Measurements from ENCODE around the gene RNF130. TPM values are rescaled to one million over a fixed set of nuclear protein-coding genes. Genes with fewer than 3 reads are reported as not detected.

RNF130 gene
- total and polyA plus RNA-seq, 2 of the 13 experiments (the other 11 are each of a cell fraction or from before 2014, with no cell fraction given) = 28.2 to 28.3 TPM

- no peak for TF ChIP-seq ZNF414 (CRISPR knock-in tag; IDR thresholded peaks at IDR 0.05)
- no peak for TF ChIP-seq ZIK1 (CRISPR knock-in tag; IDR thresholded peaks at IDR 0.05; ENCODE audit: borderline replicate concordance, low read depth)
- no peak for TF ChIP-seq ZFP62 (CRISPR knock-in tag; IDR thresholded peaks at IDR 0.05)
- TF ChIP-seq CREB3 (CRISPR knock-in tag; IDR thresholded peaks at IDR 0.05) = no peak
- TF ChIP-seq CCDC6 (CRISPR knock-in tag; IDR thresholded peaks at IDR 0.05) = no peak
Observed at GRCh38 chr5:180075703-180076102, 4.1 kb upstream of the RNF130 start (continued).

- ATAC-seq (no peak), DNase-seq (ENCODE audit: low spot score) (no peak), FAIRE-seq (no peak)
- Histone ChIP-seq H3K4me1 (ENCODE audit: insufficient read depth, low read length) (peaks cover 16% of the 10 kb centered on the region), H3K79me2 (ENCODE audit: insufficient read depth, low read length) (peaks cover 14% of the 10 kb centered on the region), H3K4me2 (ENCODE audit: low read depth, low read length) (no peak overlapping the region), H3K27me3 (ENCODE audit: control insufficient read depth in 1 of 2, insufficient read depth in 2 of 2, low read length in 2 of 2) (peaks cover 2 to 29% of the 10 kb centered on the region in 2 experiments; a peak in 4 of 5 replicates), H3K36me3 (replicated peaks in 1 of 2; ENCODE audit: control insufficient read depth in 1 of 2, insufficient read depth in 2 of 2, low read length in 2 of 2) (no peaks in the 10 kb centered on the region), H3K4me3 (replicated peaks in 1 of 3; ENCODE audit: insufficient read depth in 1 of 3, low read depth in 2 of 3, low read length in 3 of 3) (no peak overlapping the region), H3K9me3 (ENCODE audit: low read length) (0 out of 2 replicates have a peak, but pooled peaks cover 4% of the 10 kb centered on the region), H4K20me1 (ENCODE audit: insufficient read depth, low read length) (peaks cover 8% of the 10 kb centered on the region; the same call in 1 of the 2 replicates), H3K9ac (ENCODE audit: insufficient read depth, low read depth, low read length) (no peak overlapping the region), H3K27ac (ENCODE audit: extremely low read length, insufficient read depth, low read length) (no peak overlapping the region), H2AFZ (ENCODE audit: low read length) (no peak overlapping the region)
- TF ChIP-seq IRF2 (CRISPR knock-in tag; IDR thresholded peaks at IDR 0.05) = no peak
- no peak for TF ChIP-seq GABPB1 (CRISPR knock-in tag; IDR thresholded peaks at IDR 0.05)
- no peak for TF ChIP-seq STAT5B (CRISPR knock-in tag; IDR thresholded peaks at IDR 0.05)
- TF ChIP-seq ZNF687 (CRISPR knock-in tag; IDR thresholded peaks at IDR 0.05) = no peak
- no peak for TF ChIP-seq JUNB (CRISPR knock-in tag; IDR thresholded peaks at IDR 0.05; ENCODE audit: borderline replicate concordance)
- TF ChIP-seq CBX1 (IDR thresholded peaks at IDR 0.05; ENCODE audit: low read depth) = no peak
- TF ChIP-seq EZH2 (conservative IDR thresholded peaks at IDR 0.05; ENCODE audit: low read depth, low read length) = no peak
- TF ChIP-seq JDP2 (CRISPR knock-in tag; IDR thresholded peaks at IDR 0.05; ENCODE audit: borderline replicate concordance) = no peak
- TF ChIP-seq ZKSCAN5 (CRISPR knock-in tag; IDR thresholded peaks at IDR 0.05) = no peak
- no peak for TF ChIP-seq ZNF713 (CRISPR knock-in tag; IDR thresholded peaks at IDR 0.05)
- BruUV-seq (replicated peaks) = no TSS peak
- CTCF ChIA-PET (ENCODE audit: low intra/inter-chr PET ratio, low total read pairs) = no interaction called here
- intact Hi-C loops (cut with micrococcal nuclease; ENCODE audit: unreplicated experiment) (loop anchor here (5.0 kb wide), 1 partner anchor 167 kb away; the partner anchor contains the start of gene TBC1D9B), in situ Hi-C loops (cut with HindIII; ENCODE audit: extremely low pct_ligation_motif_present, low pct_unique_long_range_greater_than_20kb) (no loop called here)
- POLR2A ChIA-PET = no interaction called here
- 57% methylated on average over 4 of the region's 4 CpGs for WGBS (ENCODE audit: low lambda C conversion rate)
Observed at GRCh38 chr5:180074462-180074861, 2.9 kb upstream of the RNF130 start.
